Measurements from ENCODE around the gene ZC3H15.

The ZC3H15 gene

DNA sequence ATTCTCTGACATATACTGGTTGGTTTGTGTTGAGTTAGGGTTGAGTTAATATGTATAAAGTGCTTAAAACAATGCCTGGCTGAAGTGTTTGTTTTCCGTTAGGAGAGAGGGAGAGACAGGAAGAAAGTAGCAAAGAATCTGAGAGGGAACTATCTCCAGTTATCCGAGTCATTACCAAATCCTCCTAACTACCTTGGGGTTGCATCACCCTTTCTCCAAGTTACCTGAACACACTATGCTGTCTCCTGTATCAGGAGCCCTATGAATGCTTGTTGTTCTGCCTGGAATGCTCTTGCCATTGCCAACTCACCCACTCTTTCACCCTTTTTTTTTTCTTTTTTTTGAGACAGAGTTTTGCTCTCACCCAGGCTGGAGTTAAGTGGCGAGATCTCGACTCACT, 55.9 kb downstream of the ZC3H15 start:
- no peak for DNase-seq (ENCODE audit: low spot score)

DNA sequence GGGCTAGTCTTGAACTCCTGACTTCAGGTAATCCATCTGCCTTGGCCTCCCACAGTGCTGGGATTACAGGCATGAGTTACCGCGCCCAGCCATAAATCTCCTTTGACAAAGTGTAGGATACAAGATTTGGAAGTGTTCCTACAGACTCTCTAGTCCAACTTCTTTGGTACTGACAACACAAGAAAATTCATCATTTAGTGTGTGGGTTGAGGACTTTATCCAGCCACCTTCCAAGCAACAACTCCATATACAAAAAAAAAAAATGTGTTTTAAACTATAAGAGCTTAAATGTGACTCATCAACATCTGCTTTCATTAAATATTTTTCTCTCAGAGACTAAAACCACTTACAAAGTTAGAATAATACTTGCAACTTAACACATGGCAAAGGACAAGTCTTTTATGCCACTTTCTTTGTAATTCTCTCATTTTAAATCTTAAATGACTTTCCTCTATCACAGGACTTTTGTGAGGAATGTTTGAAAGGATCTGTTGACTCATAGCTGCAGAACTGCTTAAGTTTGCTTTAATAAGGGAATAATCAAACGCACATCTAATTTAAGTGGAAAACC, 57.6 kb downstream of the ZC3H15 start:
- no peak for DNase-seq (ENCODE audit: low spot score)

DNA sequence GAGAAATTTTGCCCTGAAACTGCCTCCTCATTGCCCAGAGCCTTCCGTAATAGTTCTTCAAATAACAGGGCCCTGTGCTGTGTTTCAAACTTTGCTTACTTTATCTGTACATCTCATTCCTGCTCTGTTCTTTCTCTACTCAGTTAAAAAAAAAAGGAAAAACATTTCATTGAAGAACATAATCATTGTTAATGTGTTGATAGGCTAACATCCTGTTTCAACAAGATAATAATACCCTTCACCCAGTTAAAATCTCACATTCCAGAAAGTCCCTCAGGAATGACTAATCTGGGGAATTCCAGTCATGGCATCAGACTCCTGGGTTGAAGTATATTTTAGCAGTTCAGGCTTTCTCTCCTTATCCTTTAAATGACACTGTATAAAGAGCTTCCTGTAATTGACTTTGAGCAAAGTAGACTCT, 58.2 kb downstream of the ZC3H15 start:
- no peak for DNase-seq (ENCODE audit: low spot score)

DNA sequence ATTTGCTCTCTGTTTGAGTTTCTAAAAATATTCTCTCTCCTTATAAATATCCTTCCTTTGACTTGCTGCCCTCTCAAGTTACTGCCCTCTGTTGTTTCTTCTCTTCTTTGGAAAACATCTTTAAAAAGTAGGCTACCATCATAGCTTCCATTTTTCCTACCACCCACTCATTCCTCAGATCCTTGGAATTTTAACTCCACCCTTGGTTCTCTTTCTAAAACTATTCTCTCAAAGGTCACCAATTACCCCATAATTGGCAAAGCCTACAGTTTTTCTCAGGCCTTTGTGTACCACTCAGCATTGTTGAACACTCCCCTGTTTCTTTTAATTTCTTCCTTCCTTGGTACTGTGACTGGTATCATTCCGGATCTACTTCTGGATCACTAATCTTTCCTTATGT, 60.8 kb downstream of the ZC3H15 start:
- no peak for DNase-seq (ENCODE audit: low spot score)

DNA sequence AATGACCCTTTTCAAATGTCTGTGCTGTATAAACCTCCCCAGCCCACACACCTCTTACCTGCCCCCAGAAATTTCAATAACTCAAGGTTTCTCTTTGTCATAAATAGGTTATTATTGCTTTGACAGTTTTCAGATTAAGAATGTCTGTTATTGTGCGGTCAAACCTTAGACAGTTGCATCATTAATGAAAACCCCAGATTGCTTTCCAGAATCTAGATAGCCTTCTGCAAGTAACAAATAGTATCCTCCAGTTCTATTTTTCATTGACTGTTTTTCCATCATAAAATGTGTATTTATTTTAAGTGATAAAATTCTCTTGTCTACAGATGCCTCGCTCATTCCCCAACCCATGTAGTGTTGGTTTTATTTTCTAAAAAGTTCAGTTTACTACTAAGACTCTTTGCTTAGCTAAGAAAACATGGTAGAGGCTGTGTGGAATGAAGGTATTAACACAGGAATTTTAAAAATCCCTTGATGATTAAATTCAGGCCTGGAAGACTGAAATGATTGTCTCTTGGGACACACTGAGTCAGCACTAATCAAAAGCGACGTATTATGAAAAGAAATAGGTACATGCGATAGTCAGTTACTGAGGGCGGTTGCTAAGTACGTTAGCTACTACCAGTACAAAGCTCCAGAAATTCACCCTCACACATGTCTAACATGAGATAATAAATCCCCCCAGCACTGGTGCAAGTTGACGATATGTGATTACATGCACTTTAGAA, 65.4 kb downstream of the ZC3H15 start:
- DNase-seq (ENCODE audit: low spot score) = no peak

DNA sequence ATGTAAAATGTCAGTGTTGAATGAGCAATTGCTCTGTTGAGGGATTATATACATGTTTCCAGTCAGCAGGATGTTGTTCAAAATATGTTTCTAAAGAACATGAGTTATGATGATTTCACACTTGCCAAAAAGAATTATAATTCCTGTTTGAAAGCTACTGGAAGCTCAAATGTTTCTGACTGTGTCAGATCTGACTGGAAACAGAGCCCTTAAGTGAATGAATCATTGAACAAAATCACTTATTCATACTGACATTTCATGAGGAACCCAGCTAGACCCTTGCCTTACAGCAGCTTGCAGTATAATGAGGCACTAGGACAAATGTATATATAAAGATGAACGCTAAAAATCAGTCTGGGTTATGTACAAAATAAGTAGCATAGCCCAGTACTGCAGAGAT, 68.4 kb downstream of the ZC3H15 start:
- DNase-seq (ENCODE audit: low spot score) = no peak

DNA sequence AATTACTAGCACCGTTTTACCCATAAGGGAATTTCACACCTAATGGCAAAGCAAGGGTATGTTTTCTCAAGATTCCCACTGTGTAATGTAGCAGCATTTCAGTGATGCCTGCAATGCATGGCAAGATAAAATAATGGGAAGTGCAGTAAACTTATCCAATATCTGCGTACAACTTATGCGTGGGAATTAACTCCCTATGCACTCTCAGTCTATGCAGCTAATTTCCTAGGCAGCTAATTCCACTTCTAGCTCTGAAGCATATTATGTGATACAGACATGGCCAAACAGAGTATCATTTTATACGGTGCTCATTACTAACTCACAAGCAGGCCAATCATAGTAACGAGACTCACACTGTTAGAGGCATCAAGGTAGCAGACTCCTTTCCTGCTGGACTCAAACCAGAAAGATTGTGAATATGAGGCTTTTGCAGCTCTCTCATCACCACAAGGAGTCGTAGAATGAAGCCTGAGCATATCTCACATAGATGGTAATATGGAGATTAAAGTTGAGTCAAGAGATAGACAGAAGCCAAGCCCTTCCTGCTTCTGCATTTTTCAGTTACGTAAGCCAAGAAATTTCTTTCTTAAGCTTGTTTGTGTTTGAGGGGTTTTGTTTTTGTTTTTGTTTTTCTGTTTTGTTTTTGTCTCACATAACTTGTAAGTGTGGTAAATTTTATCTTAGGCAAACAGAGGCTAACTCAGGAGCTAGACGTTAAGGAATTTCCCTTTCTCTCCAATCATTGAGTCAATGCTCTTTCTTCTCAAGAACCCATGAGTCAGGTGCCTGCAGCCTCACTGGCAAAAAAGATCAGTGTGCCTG, 69.0 kb downstream of the ZC3H15 start:
- DNase-seq (ENCODE audit: low spot score) = no peak

DNA sequence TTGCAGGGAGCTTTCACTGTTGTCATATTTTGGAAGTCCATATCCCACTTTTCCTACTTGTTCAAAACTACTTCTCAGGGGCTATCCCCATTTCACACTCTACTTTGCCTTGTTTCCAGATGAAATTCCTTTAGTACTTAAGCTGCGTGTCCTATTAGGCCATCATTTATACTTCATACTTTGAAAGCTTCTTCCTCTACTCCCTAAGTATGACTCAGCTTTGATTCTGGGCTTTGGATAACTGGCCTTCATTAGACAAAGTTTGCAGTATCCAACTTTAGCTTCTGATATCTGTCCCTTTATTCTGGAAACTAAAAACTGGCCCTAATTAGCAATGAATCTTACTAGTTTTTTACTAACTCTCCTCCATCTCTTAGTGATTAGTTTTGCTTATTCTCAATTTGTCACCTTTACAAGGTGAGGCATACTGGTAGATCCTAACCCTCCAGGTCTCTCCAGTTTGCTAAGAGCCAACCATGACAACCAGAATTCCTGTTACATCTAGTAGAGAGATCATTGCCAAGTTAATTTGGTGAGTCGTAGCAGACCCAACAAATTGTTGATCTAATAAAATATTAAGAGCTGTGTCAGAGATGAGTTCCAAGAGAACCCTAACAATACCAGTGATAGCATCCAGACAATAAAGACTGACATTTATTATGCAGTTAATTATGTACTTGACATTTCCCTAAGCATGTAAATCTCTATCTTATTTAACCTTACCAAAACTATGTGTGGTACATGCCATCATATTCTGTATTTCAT, 72.6 kb downstream of the ZC3H15 start:
- DNase-seq (ENCODE audit: low spot score) = no peak

Measured in CD4-positive, alpha-beta T cell treated with Interleukin-6 at 100 ng/mL for 8 hours (primary cell).